ENCODE data around the gene SLC25A42. TPM values are rescaled to one million over a fixed set of nuclear protein-coding genes. Genes with fewer than 3 reads are reported as not detected.

The SLC25A42 gene
- polyA plus RNA-seq, 2 of the 4 experiments (the other 2 are of a cell fraction): 0.92 to 1.3 TPM

- Histone ChIP-seq H3K27ac (no peak overlapping the region), H3K4me2 (no peak overlapping the region), H3K9me3 (no peaks in the 10 kb centered on the region), H3K4me1 (0 out of 3 replicates have a peak, but pooled peaks cover 3% of the 10 kb centered on the region), H3K4me3 (no peak overlapping the region)
- 82% methylated on average over 12 of the region's 12 CpGs for WGBS (ENCODE audit: missing lambda C conversion rate)
- ATAC-seq: no peak
- POLR2A ChIA-PET: no interaction called here
- no peak for TF ChIP-seq RCOR1 (IDR thresholded peaks at IDR 0.05; ENCODE audit: low read depth, low read length)
- no peak for DNase-seq (ENCODE audit: low read depth in 1 of 2, low spot score in 1 of 2)
- CTCF ChIA-PET: interaction anchor here (0.6 to 3.6 kb wide), 2 partner anchors 33 to 173 kb away, joined by 3 to 9 read pairs; no protein-coding TSS in a partner anchor
- FAIRE-seq: no peak
Measured at GRCh38 chr19:19142347-19142746, 78.6 kb downstream of the SLC25A42 start.

GRCh38 chr19:19145281-19145680, 81.5 kb downstream of the SLC25A42 start:
- H3K9me3 ChIP-seq: no peaks in the 10 kb centered on the region
- DNase-seq (ENCODE audit: low read depth in 1 of 2, low spot score in 1 of 2) (no peak), ATAC-seq (no peak), FAIRE-seq (no peak)
- no peak overlapping the region for H3K27ac ChIP-seq
- H3K4me2 ChIP-seq: no peak overlapping the region
- H3K4me3 ChIP-seq: no peak overlapping the region
- 82% methylated on average over 16 of the region's 17 CpGs for WGBS (ENCODE audit: missing lambda C conversion rate)
- no peaks in the 10 kb centered on the region for H3K4me1 ChIP-seq
- ChIA-PET POLR2A (no interaction called here), CTCF (interaction anchor here (0.5 to 2.8 kb wide), 15 partner anchors 10 to 524 kb away, joined by 3 to 21 read pairs (median 4); no protein-coding TSS in a partner anchor)
- TF ChIP-seq ZNF302 (CRISPR knock-in tag; IDR thresholded peaks at IDR 0.05) (no peak), SREBF2 (IDR thresholded peaks at IDR 0.05) (no peak), MAX (IDR thresholded peaks at IDR 0.05) (no peak)

- ATAC-seq (peak; percentile 80 to 89; a peak in 5 of 6 replicates), FAIRE-seq (no peak), DNase-seq (ENCODE audit: low read depth in 1 of 2, low spot score in 1 of 2) (peak; percentile 32 to 55)
- POLR2A ChIA-PET: no interaction called here
- Histone ChIP-seq H3K27ac (peak overlapping the region in 1 of 2 experiments; percentile 63; a peak in 2 of 6 replicates), H3K4me1 (no peaks in the 10 kb centered on the region), H3K4me2 (no peak overlapping the region), H3K4me3 (no peak overlapping the region), H3K9me3 (no peaks in the 10 kb centered on the region)
- TF ChIP-seq RAD21 (conservative IDR thresholded peaks at IDR 0.05 in 1 of 2, IDR thresholded peaks at IDR 0.05 in 1 of 2): peak; percentile 77 to 79
- peak; percentile 60 for TF ChIP-seq SMC3 (IDR thresholded peaks at IDR 0.05)
- no peak for TF ChIP-seq TP53 (CRISPR knock-in tag; IDR thresholded peaks at IDR 0.05)
- no peak for TF ChIP-seq FOSL2 (IDR thresholded peaks at IDR 0.05)
- TF ChIP-seq FOSL2 (CRISPR knock-in tag; IDR thresholded peaks at IDR 0.05): no peak
- TF ChIP-seq CTCF (IDR thresholded peaks at IDR 0.05): peak; percentile 65
- CTCF ChIA-PET: interaction anchor here (0.5 to 2.8 kb wide), 15 partner anchors 10 to 525 kb away, joined by 3 to 21 read pairs (median 5); no protein-coding TSS in a partner anchor
- 39% methylated on average over 22 of the region's 47 CpGs for WGBS (ENCODE audit: missing lambda C conversion rate)
Measured at GRCh38 chr19:19145684-19146608, 82.2 kb downstream of the SLC25A42 start.

GRCh38 chr19:19146865-19147264, 83.1 kb downstream of the SLC25A42 start:
- TF ChIP-seq FOSL2 (IDR thresholded peaks at IDR 0.05) (no peak), FOSL2 (CRISPR knock-in tag; IDR thresholded peaks at IDR 0.05) (no peak), SREBF2 (IDR thresholded peaks at IDR 0.05) (no peak), PBX3 (IDR thresholded peaks at IDR 0.05) (no peak), ZC3H11A (IDR thresholded peaks at IDR 0.05) (no peak), BCL3 (IDR thresholded peaks at IDR 0.05) (no peak), RARB (CRISPR knock-in tag; IDR thresholded peaks at IDR 0.05) (no peak), BHLHE40 (IDR thresholded peaks at IDR 0.05; ENCODE audit: low read depth, low read length) (no peak), MAX (IDR thresholded peaks at IDR 0.05) (no peak), ELK1 (IDR thresholded peaks at IDR 0.05; ENCODE audit: low read depth, low read length) (no peak), HEYL (CRISPR knock-in tag; IDR thresholded peaks at IDR 0.05) (no peak), TP53 (CRISPR knock-in tag; IDR thresholded peaks at IDR 0.05) (no peak), SMC3 (IDR thresholded peaks at IDR 0.05) (no peak), MYC (IDR thresholded peaks at IDR 0.05; ENCODE audit: borderline replicate concordance, low read length) (no peak)
- H3K4me3 ChIP-seq: no peak overlapping the region
- no peaks in the 10 kb centered on the region for H3K4me1 ChIP-seq
- DNase-seq (ENCODE audit: low read depth in 1 of 2, low spot score in 1 of 2) (no peak), ATAC-seq (no peak), FAIRE-seq (no peak)
- 100% methylated on average over 1 of the region's 7 CpGs for WGBS (ENCODE audit: missing lambda C conversion rate)
- H3K27ac ChIP-seq: no peak overlapping the region
- H3K9me3 ChIP-seq: no peaks in the 10 kb centered on the region
- ChIA-PET POLR2A (no interaction called here), CTCF (interaction anchor here (0.5 to 2.8 kb wide), 12 partner anchors 9 to 343 kb away, joined by 3 to 21 read pairs (median 5); no protein-coding TSS in a partner anchor)
- no peak overlapping the region for H3K4me2 ChIP-seq
